Dermis microvascular lymphatic vessel endothelial cell (primary cell): ENCODE results near the gene MXD3. TPM values are rescaled to one million over a fixed set of nuclear protein-coding genes. Genes with fewer than 3 reads are reported as not detected.
"Not testable (repeated sequence)": the region's sequence is repeated elsewhere in the genome, so short reads cannot be mapped to it uniquely, and the experiment has no call there.

Experiments
- DNase-seq, 2 donors: peaks; one replicate each; pipeline versions ENCODE4 v3.0.0 to v3.0.0-alpha.2; 2010; ENCODE audit warnings: low read depth in 2 of 2
- total RNA-seq: library from RNA; depleted of rRNA; stranded (reverse); fragments of >200 nt; gene quantifications from 2 replicates; pipeline ENCODE4 v1.2.1, GENCODE V29; 2014

MXD3 gene
- total RNA-seq, 1 donor from 2014 or later, result 23.6 TPM

DNA sequence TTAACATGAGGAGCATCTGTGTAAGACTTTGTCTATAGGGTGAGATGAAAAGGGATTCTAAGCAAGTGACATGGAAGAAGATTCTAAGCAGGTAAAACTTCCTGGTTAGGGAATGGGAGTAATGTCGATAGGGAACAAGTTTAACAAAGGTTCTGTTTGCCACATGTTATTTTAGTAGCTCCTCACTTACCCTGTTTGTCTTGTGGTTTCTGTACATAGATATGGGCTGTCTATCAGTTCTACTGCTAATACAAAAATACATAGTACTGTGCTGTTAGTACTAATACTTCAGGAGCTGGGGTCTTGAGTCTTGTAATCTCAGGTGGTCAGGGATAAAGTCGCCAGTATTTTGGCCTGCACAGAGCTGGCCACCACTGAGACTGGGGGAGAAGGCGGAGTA lies 41.0 kb downstream of the MXD3 start:
- DNase-seq, result no peak

DNA sequence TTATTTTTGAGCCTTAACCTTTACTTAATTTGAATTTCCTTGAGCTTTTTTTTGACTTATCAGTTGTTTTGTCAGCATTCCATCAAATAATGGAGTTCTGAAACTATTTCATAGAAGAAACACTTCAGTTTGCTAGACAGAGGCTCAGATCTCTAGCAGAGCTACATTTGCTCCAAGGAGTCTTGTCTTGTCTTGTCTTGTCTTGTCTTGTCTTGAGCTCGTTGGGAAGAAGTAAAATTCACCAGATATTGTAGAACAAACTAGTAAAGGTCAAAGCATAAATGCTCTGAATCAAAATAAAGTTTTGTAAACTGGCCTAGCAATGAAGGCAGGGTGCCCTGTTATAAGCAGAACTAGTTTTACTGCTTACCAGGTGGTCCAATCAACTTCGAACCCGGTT lies 41.7 kb downstream of the MXD3 start:
- no peak for DNase-seq

DNA sequence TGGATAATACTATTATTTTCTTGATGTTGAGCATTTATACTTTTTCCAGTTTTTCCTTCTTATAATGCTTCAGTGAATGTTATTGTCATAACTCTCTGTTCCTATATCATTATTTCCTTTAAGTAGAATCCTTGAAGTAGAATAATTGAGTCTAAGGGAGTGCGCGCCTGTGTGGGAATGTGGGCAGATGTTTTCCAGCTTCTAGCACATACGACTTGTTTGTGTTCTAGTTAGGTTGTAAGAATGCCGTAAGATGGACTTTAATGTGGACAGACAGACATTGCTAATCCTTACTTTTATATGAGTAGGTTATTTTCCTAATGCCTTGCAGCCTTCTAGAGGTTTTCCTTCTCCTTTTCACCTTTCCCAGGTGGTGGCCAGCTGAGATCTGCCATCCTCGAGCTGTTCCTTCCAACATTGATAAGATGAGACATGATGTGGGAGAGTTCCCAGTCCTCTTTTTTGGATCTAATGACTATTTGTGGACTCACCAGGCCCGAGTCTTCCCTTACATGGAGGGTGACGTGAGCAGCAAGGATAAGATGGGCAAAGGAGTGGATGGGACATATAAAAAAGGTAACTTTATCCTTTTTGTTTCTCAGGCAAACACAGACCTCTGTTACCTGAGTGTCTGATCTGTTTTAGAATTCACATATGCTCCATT lies 42.3 kb downstream of the MXD3 start:
- no peak for DNase-seq

DNA sequence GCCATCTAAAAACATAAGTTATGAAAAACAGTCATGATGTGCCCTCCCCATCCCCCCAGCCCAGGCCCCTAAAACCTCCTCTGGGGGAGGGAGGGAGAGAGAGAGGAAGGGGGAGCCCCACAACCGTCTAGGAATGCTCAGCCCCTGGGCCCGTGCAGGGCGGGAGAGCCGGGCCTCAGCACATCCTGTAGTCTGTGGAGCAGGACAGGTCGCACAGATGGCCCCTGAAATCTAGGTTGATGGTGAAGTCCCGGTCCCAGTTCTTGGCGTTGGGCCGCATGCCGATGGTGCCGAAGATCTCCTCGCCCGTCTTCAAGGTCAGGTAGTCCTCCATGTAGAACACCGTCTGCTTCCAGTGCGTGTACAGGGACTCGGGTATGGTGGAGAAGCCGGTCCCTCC lies 46.3 kb downstream of the MXD3 start:
- no peak for DNase-seq

DNA sequence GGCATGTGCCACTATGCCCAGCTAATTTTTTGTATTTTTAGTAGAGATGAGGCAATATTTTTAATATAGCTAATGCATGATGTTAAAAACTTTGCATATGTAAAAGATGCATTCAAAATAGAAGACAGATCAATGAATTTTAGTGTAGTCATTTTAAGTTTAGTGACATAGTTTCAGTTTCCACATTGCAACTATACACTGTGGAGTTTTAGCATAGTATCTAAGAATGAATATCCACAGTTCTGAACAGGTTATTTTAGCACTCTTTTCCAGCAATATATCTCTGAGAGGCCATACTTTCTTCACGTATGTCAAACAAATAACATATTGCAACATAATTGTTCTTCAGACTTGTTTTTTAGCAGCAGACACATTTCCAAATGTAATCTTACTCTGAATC lies 47.5 kb downstream of the MXD3 start:
- DNase-seq, result no peak

DNA sequence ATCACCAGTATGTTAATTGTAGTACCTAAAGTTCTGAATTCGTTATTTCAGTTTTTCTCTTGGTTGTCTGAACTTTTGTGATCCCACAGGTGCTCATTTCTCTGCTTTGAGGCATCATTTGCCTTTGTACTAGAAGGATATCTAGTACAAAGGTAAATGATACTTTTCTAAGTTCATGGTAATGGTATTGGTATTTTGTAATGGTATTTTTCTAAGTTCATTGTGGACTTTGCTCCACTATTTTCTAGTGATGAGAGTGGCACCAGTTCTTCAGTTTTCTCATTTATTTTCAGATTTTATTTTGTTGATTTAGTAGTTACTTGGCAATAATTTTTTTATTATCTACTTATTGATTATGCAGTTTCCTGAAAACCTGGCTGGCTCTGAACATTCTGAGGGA lies 50.2 kb downstream of the MXD3 start:
- DNase-seq, result no peak

DNA sequence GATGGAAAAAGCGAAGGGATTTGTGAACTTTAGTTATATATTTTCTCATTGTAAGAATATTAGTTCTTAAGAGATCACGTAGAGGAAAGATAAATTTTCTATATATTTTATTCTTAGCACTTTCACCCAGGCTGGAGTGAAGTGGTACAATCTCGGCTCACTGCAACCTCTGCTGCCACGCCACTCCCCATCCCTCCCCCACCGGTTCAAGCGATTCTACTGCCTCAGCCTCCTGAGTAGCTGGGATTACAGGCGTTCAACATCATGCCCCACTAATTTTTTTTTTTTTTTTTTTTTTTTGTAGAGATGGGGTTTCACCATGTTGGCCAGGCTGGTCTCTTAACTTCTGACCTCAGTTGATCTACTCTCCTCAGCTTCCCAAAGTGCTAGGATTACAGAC lies 50.7 kb downstream of the MXD3 start:
- no peak for DNase-seq

DNA sequence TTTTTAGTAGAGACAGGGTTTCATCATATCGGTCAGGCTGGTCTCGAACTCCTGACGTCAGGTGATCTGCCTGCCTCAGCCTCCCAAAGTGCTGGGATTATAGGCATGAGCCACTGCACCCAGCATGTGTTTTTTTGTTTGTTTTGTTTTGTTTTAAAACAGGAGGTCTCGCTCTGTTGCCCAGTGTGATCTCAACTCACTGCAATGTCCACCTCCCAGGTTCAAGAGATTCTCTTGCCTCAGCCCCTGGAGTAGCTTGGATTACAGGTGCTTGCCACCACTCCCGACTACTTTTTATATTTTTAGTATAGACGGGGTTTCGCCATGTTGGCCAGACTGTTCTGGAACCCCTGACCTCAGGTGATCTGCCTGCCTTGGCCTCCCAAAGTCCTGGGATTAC lies 53.0 kb downstream of the MXD3 start:
- DNase-seq, result not testable (repeated sequence)

Other genes starting within 250 kb of the MXD3 start
- gene FGFR4, start 225.0 kb downstream of the MXD3 start, total RNA-seq, result 2.4 and 4.2 TPM in 2 replicates
- 22.9 and 25.8 TPM in 2 replicates for gene NSD1, start 178.1 kb downstream of the MXD3 start, total RNA-seq
- 8.1 and 15.3 TPM in 2 replicates for gene RAB24, start 8.2 kb downstream of the MXD3 start, total RNA-seq
- 115 and 117 TPM in 2 replicates for gene PRELID1, start 8.1 kb downstream of the MXD3 start, total RNA-seq
- gene LMAN2, start 39.8 kb upstream of the MXD3 start, total RNA-seq, result 311 and 354 TPM in 2 replicates
- 3.7 and 4.7 TPM in 2 replicates for gene RGS14, start 46.0 kb upstream of the MXD3 start, total RNA-seq
- gene SLC34A1, start 72.5 kb upstream of the MXD3 start, total RNA-seq, result not detected in 2 replicates
- not detected in 2 replicates for gene PFN3, start 88.8 kb upstream of the MXD3 start, total RNA-seq
- 0.51 and 0.89 TPM in 2 replicates for gene F12, start 97.7 kb upstream of the MXD3 start, total RNA-seq
- 15.4 and 18.0 TPM in 2 replicates for gene GRK6, start 114.8 kb upstream of the MXD3 start, total RNA-seq
- 2.1 and 2.2 TPM in 2 replicates for gene PRR7, start 134.9 kb upstream of the MXD3 start, total RNA-seq
- gene DBN1, start 161.7 kb upstream of the MXD3 start, total RNA-seq, result 95.9 and 134 TPM in 2 replicates
- gene PDLIM7, start 185.7 kb upstream of the MXD3 start, total RNA-seq, result 31.5 and 53.2 TPM in 2 replicates
- gene DOK3, start 197.9 kb upstream of the MXD3 start, total RNA-seq, result 2.8 and 4.4 TPM in 2 replicates
- 66.2 and 78.5 TPM in 2 replicates for gene DDX41, start 205.1 kb upstream of the MXD3 start, total RNA-seq
- 9.8 and 15.8 TPM in 2 replicates for gene FAM193B, start 242.7 kb upstream of the MXD3 start, total RNA-seq